ENCODE measurements around the gene SYTL2. TPM values are rescaled to one million over a fixed set of nuclear protein-coding genes. Genes with fewer than 3 reads are reported as not detected.

Gene SYTL2
- total RNA-seq, 1 experiment from 2014 or later = 5.2 TPM

DNA sequence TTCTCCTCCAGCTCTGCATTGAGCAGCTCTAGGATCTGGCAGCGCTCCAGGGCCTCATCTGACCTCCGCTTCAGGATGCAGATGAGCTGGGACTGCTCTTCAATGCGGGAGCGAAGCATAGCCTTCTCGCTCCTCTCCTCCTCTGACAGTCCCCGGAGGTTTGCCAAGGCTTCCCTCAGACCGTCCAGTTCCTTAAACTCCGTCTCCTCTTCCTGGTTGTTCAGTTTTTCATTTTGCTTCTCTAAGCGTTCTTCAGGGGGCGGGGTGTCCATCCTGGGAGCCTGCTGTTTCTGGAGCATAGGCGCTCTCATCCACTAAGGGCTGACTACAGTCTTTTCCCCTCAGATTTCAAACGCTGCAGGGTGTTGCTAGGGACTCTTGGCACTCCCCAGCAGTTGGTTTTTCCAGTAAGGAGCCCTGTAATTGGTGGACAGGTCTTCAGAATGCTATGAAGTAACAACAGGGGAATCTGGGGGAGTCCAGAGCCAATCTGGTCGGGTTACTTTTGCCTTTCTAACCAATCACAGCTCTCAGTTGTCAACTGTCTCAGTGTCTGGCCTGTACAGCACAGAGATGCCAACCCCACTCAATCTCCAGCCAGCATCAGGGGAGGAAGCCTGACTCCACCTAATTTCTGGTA, 125.0 kb downstream of the SYTL2 start, which contains the start of gene CCDC89:
Gene CCDC89 (minus strand): TSS at position 376 of the 640 bp plus-strand sequence. CDS start 65 bp downstream, at position 311.
- Mint-ChIP-seq H3K27ac (no peak within 1 kb of the TSS; a peak in 1 of 7 replicates), H3K36me3 (ENCODE audit: insufficient read depth in 1 of 3, low read depth in 3 of 3) (no peaks in the 10 kb centered on the region), H3K9me3 (no peaks in the 10 kb centered on the region), H3K4me3 (no peak within 1 kb of the TSS), H3K27me3 (ENCODE audit: low read depth) (no peaks in the 10 kb centered on the region), H3K4me1 (peaks cover 0 to 13% of the 10 kb centered on the region in 2 experiments)
- no peak within 1 kb of the TSS for H2BK20ac ChIP-seq (ENCODE audit: low read depth, low read length, poor library complexity, severe bottlenecking)
- H3K14ac ChIP-seq (ENCODE audit: insufficient read depth, low read length) = no peak within 1 kb of the TSS
- no peaks in the 10 kb centered on the region for H3K79me2 ChIP-seq (ENCODE audit: insufficient read depth, low read length)
- H3K27me3 ChIP-seq (ENCODE audit: insufficient read depth, low read length) = no peaks in the 10 kb centered on the region
- H3K27ac ChIP-seq (ENCODE audit: insufficient read length, low read depth, low read length) = no peak within 1 kb of the TSS
- no peaks in the 10 kb centered on the region for H3K23me2 ChIP-seq (ENCODE audit: insufficient read length, low read depth, low read length, poor library complexity, severe bottlenecking)
- no peak within 1 kb of the TSS for H2AFZ ChIP-seq (ENCODE audit: low read length)
- DNase-seq = no peak
- H4K8ac ChIP-seq (replicated peaks; ENCODE audit: insufficient read length, low read depth, low read length) = no peak within 1 kb of the TSS
- no peaks in the 10 kb centered on the region for H3K9me3 ChIP-seq (ENCODE audit: control insufficient read depth, low read depth, low read length)
- H3K4me2 ChIP-seq (ENCODE audit: insufficient read depth, insufficient read length, low read length) = no peak within 1 kb of the TSS
- H3K18ac ChIP-seq (ENCODE audit: insufficient read length, low read depth, low read length) = no peak within 1 kb of the TSS
- H2AK5ac ChIP-seq (ENCODE audit: insufficient read length, low read length) = no peak within 1 kb of the TSS
- H2BK12ac ChIP-seq (ENCODE audit: insufficient read length, low read depth, low read length) = no peak within 1 kb of the TSS
- no peak within 1 kb of the TSS for H2BK5ac ChIP-seq (ENCODE audit: insufficient read length, low read length)
- no peak within 1 kb of the TSS for H3T11ph ChIP-seq (ENCODE audit: low read length)
- no peak within 1 kb of the TSS for H3K9ac ChIP-seq (ENCODE audit: extremely low read depth, insufficient read length, low read length)
- TF ChIP-seq, protein P1, sequence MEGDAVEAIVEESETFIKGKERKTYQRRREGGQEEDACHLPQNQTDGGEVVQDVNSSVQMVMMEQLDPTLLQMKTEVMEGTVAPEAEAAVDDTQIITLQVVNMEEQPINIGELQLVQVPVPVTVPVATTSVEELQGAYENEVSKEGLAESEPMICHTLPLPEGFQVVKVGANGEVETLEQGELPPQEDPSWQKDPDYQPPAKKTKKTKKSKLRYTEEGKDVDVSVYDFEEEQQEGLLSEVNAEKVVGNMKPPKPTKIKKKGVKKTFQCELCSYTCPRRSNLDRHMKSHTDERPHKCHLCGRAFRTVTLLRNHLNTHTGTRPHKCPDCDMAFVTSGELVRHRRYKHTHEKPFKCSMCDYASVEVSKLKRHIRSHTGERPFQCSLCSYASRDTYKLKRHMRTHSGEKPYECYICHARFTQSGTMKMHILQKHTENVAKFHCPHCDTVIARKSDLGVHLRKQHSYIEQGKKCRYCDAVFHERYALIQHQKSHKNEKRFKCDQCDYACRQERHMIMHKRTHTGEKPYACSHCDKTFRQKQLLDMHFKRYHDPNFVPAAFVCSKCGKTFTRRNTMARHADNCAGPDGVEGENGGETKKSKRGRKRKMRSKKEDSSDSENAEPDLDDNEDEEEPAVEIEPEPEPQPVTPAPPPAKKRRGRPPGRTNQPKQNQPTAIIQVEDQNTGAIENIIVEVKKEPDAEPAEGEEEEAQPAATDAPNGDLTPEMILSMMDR (conservative IDR thresholded peaks at IDR 0.05) = no peak
- WGBS (ENCODE audit: extremely low coverage, insufficient read length, low lambda C conversion rate) = no CpG with 5 or more reads among the region's 13 CpGs
- H2BK120ac ChIP-seq (ENCODE audit: low read depth, low read length, poor library complexity, severe bottlenecking) = no peak within 1 kb of the TSS
- H3K23ac ChIP-seq (ENCODE audit: insufficient read length, low read depth, low read length) = no peak within 1 kb of the TSS
- H2BK15ac ChIP-seq (ENCODE audit: low read depth, low read length) = no peak within 1 kb of the TSS
- no peaks in the 10 kb centered on the region for H4K20me1 ChIP-seq (ENCODE audit: control insufficient read depth, insufficient read depth, insufficient read length)
- no peak within 1 kb of the TSS for H3K56ac ChIP-seq (ENCODE audit: insufficient read length, low read depth, low read length)
- peaks cover 2% of the 10 kb centered on the region; the same call in 1 of the 2 replicates for H3K4me1 ChIP-seq (ENCODE audit: insufficient read depth, low read length)
- no peak within 1 kb of the TSS for H4K5ac ChIP-seq (ENCODE audit: insufficient read length, low read depth, low read length)
- H3K4ac ChIP-seq (ENCODE audit: low read depth, low read length) = no peak within 1 kb of the TSS
- no peaks in the 10 kb centered on the region for H3K79me1 ChIP-seq (ENCODE audit: insufficient read depth, low read depth, low read length, poor library complexity, severe bottlenecking)
- no peak within 1 kb of the TSS for H4K91ac ChIP-seq (ENCODE audit: insufficient read length, low read depth, low read length)
